NCI-H2227 (cell line): ENCODE data around the gene NFIB.

Experiments
- DNase-seq: peaks from one replicate; lab custom pipeline; 2025; ENCODE audit not compliant: unreplicated experiment; lab: John Stamatoyannopoulos, UW

Gene NFIB

GRCh38 chr9:14119694-14120514, 194.0 kb downstream of the NFIB start:
- no peak for DNase-seq

GRCh38 chr9:14112226-14112625, 201.7 kb downstream of the NFIB start:
- no peak for DNase-seq

- no peak for DNase-seq
Measured at GRCh38 chr9:14111696-14112095, 202.2 kb downstream of the NFIB start.

GRCh38 chr9:14107977-14108376, 206.0 kb downstream of the NFIB start:
- DNase-seq, result no peak

- DNase-seq, result no peak
Measured at GRCh38 chr9:14107495-14107894, 206.4 kb downstream of the NFIB start.

GRCh38 chr9:14106699-14107098, 207.2 kb downstream of the NFIB start:
- DNase-seq, result no peak

GRCh38 chr9:14104496-14104895, 209.4 kb downstream of the NFIB start:
- no peak for DNase-seq

GRCh38 chr9:14103115-14103514, 210.8 kb downstream of the NFIB start:
- DNase-seq, result no peak

- no peak for DNase-seq
Measured at GRCh38 chr9:14099737-14100136, 214.2 kb downstream of the NFIB start.

GRCh38 chr9:14098486-14099180, 215.3 kb downstream of the NFIB start:
- no peak for DNase-seq

GRCh38 chr9:14097666-14098415, 216.1 kb downstream of the NFIB start:
- no peak for DNase-seq

GRCh38 chr9:14097215-14097614, 216.7 kb downstream of the NFIB start:
- DNase-seq, result no peak

- peak; percentile 8 for DNase-seq
Measured at GRCh38 chr9:14096258-14096922, 217.6 kb downstream of the NFIB start.

GRCh38 chr9:14095277-14095676, 218.7 kb downstream of the NFIB start:
- no peak for DNase-seq

- DNase-seq, result no peak
Measured at GRCh38 chr9:14094491-14094890, 219.4 kb downstream of the NFIB start.

- DNase-seq, result no peak
Measured at GRCh38 chr9:14092344-14092743, 221.6 kb downstream of the NFIB start.

- DNase-seq, result peak; percentile 2
Measured at GRCh38 chr9:14089051-14089803, 224.7 kb downstream of the NFIB start.

- no peak for DNase-seq
Measured at GRCh38 chr9:14087576-14087975, 226.4 kb downstream of the NFIB start.

GRCh38 chr9:14086495-14086894, 227.4 kb downstream of the NFIB start:
- no peak for DNase-seq

- DNase-seq, result no peak
Measured at GRCh38 chr9:14085810-14086209, 228.1 kb downstream of the NFIB start.
